GM12878 (cell line): ENCODE measurements around the gene MMD2. TPM values are rescaled to one million over a fixed set of nuclear protein-coding genes. Genes with fewer than 3 reads are reported as not detected.

Experiments used
- ATAC-seq: fragments of 200-7000 bp; cut with Tn5 transposase; 3 replicates; pipeline ENCODE4 v1.9.1; 2020; ENCODE audit warnings: mild to moderate bottlenecking, moderate library complexity
- BruUV-seq: library from RNA; stranded (reverse); fragments of 400-500 nt; replicated peaks from 2 replicates; lab custom pipeline; 2021; lab: Mats Ljungman, UMichigan
- CTCF ChIA-PET: fragments of 300-600 bp; sonication (Branson Sonifier 250); formaldehyde crosslinking; extraction: SDS; loops from one replicate; lab custom pipeline; 2021; ENCODE audit warnings: inconsistent platforms; lab: Yijun Ruan, JAX
- POLR2A ChIA-PET: fragments of 350-600 bp; formaldehyde crosslinking; extraction: SDS; loops from one replicate; lab custom pipeline; 2021; ENCODE audit warnings: inconsistent platforms; lab: Charles Lee
- RAD21 ChIA-PET: fragments of 300-600 bp; sonication (Branson Sonifier 250); formaldehyde crosslinking; loops from one replicate; lab custom pipeline; 2023; ENCODE audit warnings: antibody characterized with exemption; ENCODE audit not compliant: unreplicated experiment; lab: Charles Lee
- SMC1A ChIA-PET: fragments of 300-600 bp; sonication (Branson Sonifier 250); formaldehyde crosslinking; loops from one replicate; lab custom pipeline; 2023; ENCODE audit not compliant: unreplicated experiment, uncharacterized antibody; lab: Charles Lee
- DNase-seq: peaks from one replicate; pipeline ENCODE4 v3.0.0-alpha.2; 2011; ENCODE audit warnings: low read depth, low spot score
- FAIRE-seq: peaks from 3 replicates; lab custom pipeline; 2011; peaks lifted over from hg19 to GRCh38; lab: Jason Lieb, UNC
- H2AFZ ChIP-seq: 2 replicates; pipeline ENCODE4 v1.6.0; 2011; ENCODE audit warnings: low read depth, low read length, control low read depth; ENCODE audit not compliant: control insufficient read depth
- H3K27ac ChIP-seq: 2 replicates; pipeline ENCODE4 v1.5.1; 2011; ENCODE audit warnings: control low read depth; ENCODE audit not compliant: control insufficient read depth, insufficient read depth
- H3K27me3 ChIP-seq, 2 experiments: replicated peaks in 1 of 2; 2 replicates each; pipeline versions ENCODE4 v1.6.0 to v1.6.1; 2011; ENCODE audit warnings: low read length in 1 of 2; ENCODE audit not compliant: control insufficient read depth in 2 of 2, insufficient read depth in 2 of 2
- H3K36me3 ChIP-seq, 2 experiments: 2 replicates each; pipeline ENCODE4 v1.5.1; 2011; ENCODE audit warnings: low read length in 1 of 2; ENCODE audit not compliant: control insufficient read depth in 2 of 2, insufficient read depth in 2 of 2
- H3K4me1 ChIP-seq: 2 replicates; pipeline ENCODE4 v1.6.1; 2011; ENCODE audit warnings: mild to moderate bottlenecking, low read length, moderate library complexity, mixed read lengths; ENCODE audit not compliant: control insufficient read depth, insufficient read depth
- H3K4me2 ChIP-seq: 2 replicates; pipeline ENCODE4 v1.6.0; 2011; ENCODE audit warnings: control low read depth; ENCODE audit not compliant: control insufficient read depth, insufficient read depth
- H3K4me3 ChIP-seq: fragments of 200-600 bp; sonication (generic); 2 replicates; pipeline ENCODE4 v1.5.1; 2016
- H3K79me2 ChIP-seq: 2 replicates; pipeline ENCODE4 v1.6.0; 2011; ENCODE audit warnings: low read length; ENCODE audit not compliant: control insufficient read depth, insufficient read depth
- H3K9ac ChIP-seq: 2 replicates; pipeline ENCODE4 v1.8.0; 2011; ENCODE audit warnings: low read length, control low read depth, mixed read lengths; ENCODE audit not compliant: control insufficient read depth, insufficient read depth
- H3K9me3 ChIP-seq: replicated peaks from 3 replicates; pipeline ENCODE4 v1.5.1; 2011; ENCODE audit warnings: mild to moderate bottlenecking, low read length; ENCODE audit not compliant: control insufficient read depth, insufficient read depth
- H4K20me1 ChIP-seq: 2 replicates; pipeline ENCODE4 v1.6.0; 2011; ENCODE audit not compliant: control insufficient read depth, insufficient read depth
- BRCA1 ChIP-seq: IDR thresholded peaks from 2 replicates; pipeline ENCODE4 v1.6.1; 2011; ENCODE audit warnings: low read depth, low read length, improper control_type of control experiment
- DPF2 ChIP-seq: fragments of 450-650 bp; IDR thresholded peaks from 2 replicates; pipeline ENCODE4 v1.6.1; 2017; ENCODE audit warnings: mild to moderate bottlenecking
- IRF3 ChIP-seq: fragments of 450-650 bp; IDR thresholded peaks from 2 replicates; pipeline ENCODE4 v1.6.1; 2014; ENCODE audit warnings: mild to moderate bottlenecking
- MEF2A ChIP-seq: IDR thresholded peaks from 2 replicates; pipeline ENCODE4 v1.6.1; 2011; ENCODE audit warnings: low read depth, mild to moderate bottlenecking, low read length, moderate library complexity; ENCODE audit not compliant: insufficient read depth
- PML ChIP-seq: IDR thresholded peaks from 2 replicates; pipeline ENCODE4 v1.6.1; 2012; ENCODE audit warnings: low read length, inconsistent platforms
- POLR2AphosphoS2 ChIP-seq: IDR thresholded peaks from 2 replicates; pipeline ENCODE4 v1.6.1; 2011; ENCODE audit warnings: low read depth, mild to moderate bottlenecking, low read length, improper control_type of control experiment, moderate library complexity
- SREBF2 ChIP-seq: IDR thresholded peaks from 2 replicates; pipeline ENCODE4 v1.6.1; 2012; ENCODE audit warnings: mild to moderate bottlenecking, low read length
- WGBS: methylation state at CpG from one replicate; pipeline ENCODE4 v1.1.6; 2016; ENCODE audit warnings: low lambda C conversion rate; ENCODE audit not compliant: insufficient replicate concordance, insufficient coverage; ENCODE audit errors: missing lambda C conversion rate; 5-methylcytosine and 5-hydroxymethylcytosine counted together
- in situ Hi-C: fragments of 300-500 bp; cut with MboI; formaldehyde crosslinking; loops from 9 replicates; pipeline ENCODE4 v1.14.3; 2018; ENCODE audit warnings: mixed read lengths
- intact Hi-C: fragments of 100-400 bp; cut with micrococcal nuclease; formaldehyde crosslinking; loops from one replicate; pipeline ENCODE4 v1.14.2; 2022; ENCODE audit not compliant: unreplicated experiment
- polyA plus RNA-seq, 11 experiments: library from polyadenylated mRNA; depleted of rRNA in 4 of 11; unstranded in 6 of 11; stranded (reverse) in 5 of 11; fragments of >200 nt; fragmentation: Nextera tagmentation in 4 of 11; fragmentation: Illumina TruSeq in 1 of 11; extraction: Ambion mirVana in 4 of 11; extraction: Trizol in 1 of 11; gene quantifications; 1 replicate in 1 of 11; 2 replicates in 10 of 11; pipeline versions ENCODE4 v1.2.1 to v1.2.3, GENCODE V29; 2011 to 2016; ENCODE audit warnings: inconsistent platforms in 2 of 11, missing spikeins in 2 of 11, low read depth in 1 of 11
- total RNA-seq, 4 experiments: library from RNA; depleted of rRNA in 3 of 4; stranded (reverse); fragments of >200 nt in 3 of 4; fragmentation: Illumina TruSeq in 1 of 4; extraction: Trizol in 1 of 4; gene quantifications; 2 replicates each; pipeline versions ENCODE4 v1.2.1 to v1.2.3, GENCODE V29; 2013 to 2021
- TF ChIP-seq, protein P1 (sequence below): IDR thresholded peaks from 2 replicates; pipeline ENCODE4 v1.6.1; 2012; ENCODE audit warnings: low read depth, low read length, improper control_type of control experiment

MMD2 gene
- total and polyA plus RNA-seq, 10 of the 15 experiments (the other 5 are each of a cell fraction or from before 2014, with no cell fraction given), result not detected

GRCh38 chr7:5005066-5005465 lies 46.1 kb upstream of the MMD2 start:
- Histone ChIP-seq H3K36me3 (no peaks in the 10 kb centered on the region; a peak in 1 of 4 replicates), H3K9me3 (no peaks in the 10 kb centered on the region; the same call in 2 of the 3 replicates), H3K4me1 (no peaks in the 10 kb centered on the region), H3K79me2 (no peaks in the 10 kb centered on the region), H2AFZ (no peak overlapping the region), H3K4me3 (no peak overlapping the region), H4K20me1 (no peaks in the 10 kb centered on the region), H3K9ac (no peak overlapping the region), H3K27ac (no peak overlapping the region), H3K27me3 (no peaks in the 10 kb centered on the region), H3K4me2 (no peak overlapping the region)
- TF ChIP-seq POLR2AphosphoS2 (no peak), IRF3 (no peak), BRCA1 (no peak), SREBF2 (no peak), MEF2A (no peak), DPF2 (no peak), PML (no peak)
- TF ChIP-seq, protein P1, sequence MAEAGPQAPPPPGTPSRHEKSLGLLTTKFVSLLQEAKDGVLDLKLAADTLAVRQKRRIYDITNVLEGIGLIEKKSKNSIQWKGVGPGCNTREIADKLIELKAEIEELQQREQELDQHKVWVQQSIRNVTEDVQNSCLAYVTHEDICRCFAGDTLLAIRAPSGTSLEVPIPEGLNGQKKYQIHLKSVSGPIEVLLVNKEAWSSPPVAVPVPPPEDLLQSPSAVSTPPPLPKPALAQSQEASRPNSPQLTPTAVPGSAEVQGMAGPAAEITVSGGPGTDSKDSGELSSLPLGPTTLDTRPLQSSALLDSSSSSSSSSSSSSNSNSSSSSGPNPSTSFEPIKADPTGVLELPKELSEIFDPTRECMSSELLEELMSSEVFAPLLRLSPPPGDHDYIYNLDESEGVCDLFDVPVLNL, result no peak
- POLR2A ChIA-PET, result no interaction called here
- DNase-seq (no peak), FAIRE-seq (no peak), ATAC-seq (no peak)
- RAD21 ChIA-PET, result no interaction called here
- 100% methylated on average over 1 of the region's 1 CpG for WGBS
- intact Hi-C loops, result no loop called here
- CTCF ChIA-PET, result no interaction called here
- in situ Hi-C loops, result no loop called here
- BruUV-seq, result no TSS peak
- SMC1A ChIA-PET, result no interaction called here
